Cerebellar cortex (tissue), 1 donor: ENCODE results near the gene PGS1.
"Not testable (repeated sequence)": the region's sequence is repeated elsewhere in the genome, so short reads cannot be mapped to it uniquely, and the experiment has no call there.

Experiments
- DNase-seq: peaks from one replicate; pipeline ENCODE4 v3.0.0-alpha.2; 2015; ENCODE audit warnings: low spot score

Gene PGS1, protein sequence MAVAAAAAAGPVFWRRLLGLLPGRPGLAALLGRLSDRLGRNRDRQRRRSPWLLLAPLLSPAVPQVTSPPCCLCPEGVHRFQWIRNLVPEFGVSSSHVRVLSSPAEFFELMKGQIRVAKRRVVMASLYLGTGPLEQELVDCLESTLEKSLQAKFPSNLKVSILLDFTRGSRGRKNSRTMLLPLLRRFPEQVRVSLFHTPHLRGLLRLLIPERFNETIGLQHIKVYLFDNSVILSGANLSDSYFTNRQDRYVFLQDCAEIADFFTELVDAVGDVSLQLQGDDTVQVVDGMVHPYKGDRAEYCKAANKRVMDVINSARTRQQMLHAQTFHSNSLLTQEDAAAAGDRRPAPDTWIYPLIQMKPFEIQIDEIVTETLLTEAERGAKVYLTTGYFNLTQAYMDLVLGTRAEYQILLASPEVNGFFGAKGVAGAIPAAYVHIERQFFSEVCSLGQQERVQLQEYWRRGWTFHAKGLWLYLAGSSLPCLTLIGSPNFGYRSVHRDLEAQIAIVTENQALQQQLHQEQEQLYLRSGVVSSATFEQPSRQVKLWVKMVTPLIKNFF

GRCh38 chr17:78378225-78379130 is at the start of gene PGS1:
TSS of gene PGS1 (plus strand) at chr17:78378649. CDS start at chr17:78378666, 17 bp downstream.
- peak; percentile 64 for DNase-seq

- DNase-seq: no peak
Observed at GRCh38 chr17:78329263-78330059, 49.0 kb upstream of the PGS1 start.

- no peak for DNase-seq
Observed at GRCh38 chr17:78330570-78331224, 47.8 kb upstream of the PGS1 start.

GRCh38 chr17:78331355-78331754 is 47.1 kb upstream of the PGS1 start:
- DNase-seq: not testable (repeated sequence)

GRCh38 chr17:78332991-78333390 is 45.5 kb upstream of the PGS1 start:
- DNase-seq: peak; percentile 0

DNA sequence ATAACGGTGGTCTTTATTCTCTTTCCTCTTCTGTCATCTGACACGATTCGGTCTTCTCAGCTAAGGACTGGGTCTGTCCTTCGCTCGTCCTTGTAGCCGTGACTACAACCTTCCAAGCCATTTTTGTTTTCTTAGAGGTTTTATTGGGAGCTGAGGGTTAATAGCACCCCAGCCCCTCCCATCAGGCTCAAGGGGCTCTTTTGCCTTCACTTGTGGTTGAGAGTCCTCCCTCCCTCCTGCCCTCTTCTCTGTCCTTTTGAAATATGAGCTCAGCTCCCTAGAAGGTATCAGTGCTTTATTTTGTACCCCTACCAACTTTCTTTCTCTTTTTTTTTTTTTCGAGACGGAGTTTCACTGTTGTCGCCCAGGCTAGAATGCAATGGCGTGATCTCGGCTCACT is 43.2 kb upstream of the PGS1 start:
- no peak for DNase-seq

- no peak for DNase-seq
Observed at GRCh38 chr17:78337244-78338109, 41.0 kb upstream of the PGS1 start.

- DNase-seq: peak; percentile 0
Observed at GRCh38 chr17:78338486-78339259, 39.8 kb upstream of the PGS1 start.

- no peak for DNase-seq
Observed at GRCh38 chr17:78340183-78340955, 38.1 kb upstream of the PGS1 start.

GRCh38 chr17:78341559-78342448 is 36.6 kb upstream of the PGS1 start:
- DNase-seq: peak; percentile 0

- DNase-seq: no peak
Observed at GRCh38 chr17:78342449-78343186, 35.8 kb upstream of the PGS1 start.

DNA sequence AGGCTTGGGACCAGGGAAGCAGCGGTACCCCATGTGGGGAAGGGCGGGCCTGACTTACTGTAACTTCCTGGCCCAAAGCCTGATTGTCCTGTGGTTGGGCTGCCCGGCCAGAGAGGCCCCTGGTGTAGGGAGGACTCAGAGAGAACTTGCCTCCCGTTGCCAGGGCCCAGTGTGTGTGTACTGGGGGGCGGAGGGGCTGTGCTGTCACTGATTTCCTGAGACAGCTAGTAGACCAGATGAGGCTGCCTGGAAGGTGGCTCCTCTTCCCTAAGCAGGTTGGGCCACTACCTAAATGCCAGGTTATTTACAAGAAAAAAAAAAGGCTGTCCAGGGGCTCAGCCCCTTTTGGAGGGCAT is 35.3 kb upstream of the PGS1 start:
- no peak for DNase-seq

DNA sequence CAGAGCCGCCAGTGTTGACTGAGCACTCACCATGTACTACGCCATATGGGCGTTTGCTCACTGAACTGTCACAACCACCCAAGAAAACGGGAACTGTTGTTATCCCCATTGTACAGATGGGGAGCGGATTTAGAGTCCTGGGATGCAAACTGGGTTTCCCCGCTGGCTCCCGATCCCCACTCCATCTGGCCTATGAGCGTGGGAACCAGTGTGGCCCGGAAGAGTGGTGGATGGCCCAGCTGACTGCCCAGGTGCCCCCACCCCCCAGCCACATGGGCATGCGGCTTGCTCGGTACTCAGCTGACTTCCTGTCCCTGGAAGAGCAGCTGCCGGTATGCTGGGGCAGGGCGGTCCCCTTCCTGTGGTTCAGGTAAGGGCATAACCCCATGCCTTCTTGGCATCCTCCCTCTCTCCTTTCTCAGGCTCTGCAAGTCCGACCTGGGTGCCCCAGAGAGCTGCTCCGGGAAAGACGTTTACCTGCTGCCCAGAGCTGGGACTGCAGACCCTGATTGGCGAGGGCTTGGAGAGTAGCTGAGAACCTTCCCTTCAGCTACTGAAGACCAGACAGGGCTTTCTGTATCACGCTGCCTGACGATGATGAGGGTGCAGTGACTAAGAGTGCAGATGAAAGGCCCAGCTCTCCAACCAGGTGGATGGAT is 34.8 kb upstream of the PGS1 start:
- DNase-seq: no peak

- no peak for DNase-seq
Observed at GRCh38 chr17:78344666-78345065, 33.8 kb upstream of the PGS1 start.

DNA sequence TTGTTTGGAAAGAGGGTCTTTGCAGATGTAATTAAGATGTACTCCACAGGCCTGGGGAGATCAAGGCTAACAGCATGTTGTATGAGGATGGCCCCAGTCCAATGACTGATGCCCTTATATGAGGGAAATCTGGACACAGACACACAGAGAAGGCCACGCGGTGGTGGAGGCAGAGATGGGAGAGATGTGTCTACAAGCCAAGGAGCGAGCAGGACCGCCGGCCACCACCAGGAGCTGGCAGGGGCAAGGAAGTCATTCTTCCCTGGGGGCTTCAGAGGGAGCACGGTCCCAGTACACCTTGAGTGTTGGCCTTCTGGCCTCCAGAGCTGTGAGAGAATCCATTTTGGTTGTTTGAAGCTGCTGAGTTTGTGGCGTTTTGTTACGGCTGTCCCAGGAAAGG is 33.3 kb upstream of the PGS1 start:
- DNase-seq: no peak

GRCh38 chr17:78345791-78346494 is 32.5 kb upstream of the PGS1 start:
- DNase-seq: no peak
